Fibroblast of mammary gland (primary cell): ENCODE data around the gene CCDC185.

ENCODE experiments used
- DNase-seq: peaks from one replicate; pipeline ENCODE4 v3.0.0-alpha.2; 2010; ENCODE audit warnings: low read depth
- H3K4me3 ChIP-seq: 2 replicates; pipeline ENCODE4 v1.5.1; 2011; ENCODE audit warnings: low read depth, mild to moderate bottlenecking, low read length, moderate library complexity; ENCODE audit not compliant: control insufficient read depth
- TF ChIP-seq, protein P1 (sequence below): conservative IDR thresholded peaks from 2 replicates; pipeline ENCODE4 v1.5.1; 2011; ENCODE audit warnings: low read depth, low read length, inconsistent platforms; ENCODE audit not compliant: control insufficient read depth, insufficient read depth

Gene CCDC185

DNA sequence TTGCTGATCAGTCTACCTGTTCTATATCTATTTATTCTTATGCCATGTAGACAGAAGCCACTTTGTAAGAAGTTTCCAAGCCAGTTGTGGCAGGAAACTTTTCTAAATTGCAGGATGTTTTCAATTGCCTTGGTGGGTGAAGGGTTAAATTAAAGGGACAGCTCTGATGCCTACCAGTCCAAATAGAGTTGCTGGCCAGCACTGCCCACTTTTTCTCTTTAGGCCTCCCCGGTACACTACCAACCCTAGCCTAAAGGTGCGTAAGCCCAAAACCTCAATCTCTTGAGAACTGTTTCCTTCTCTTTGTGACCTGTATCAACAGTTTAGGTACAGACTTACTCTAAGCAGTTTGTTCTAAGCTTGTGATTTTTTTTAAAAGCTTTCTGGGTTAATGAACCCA lies 44.8 kb upstream of the CCDC185 start:
- no peak for DNase-seq
- TF ChIP-seq, protein P1, sequence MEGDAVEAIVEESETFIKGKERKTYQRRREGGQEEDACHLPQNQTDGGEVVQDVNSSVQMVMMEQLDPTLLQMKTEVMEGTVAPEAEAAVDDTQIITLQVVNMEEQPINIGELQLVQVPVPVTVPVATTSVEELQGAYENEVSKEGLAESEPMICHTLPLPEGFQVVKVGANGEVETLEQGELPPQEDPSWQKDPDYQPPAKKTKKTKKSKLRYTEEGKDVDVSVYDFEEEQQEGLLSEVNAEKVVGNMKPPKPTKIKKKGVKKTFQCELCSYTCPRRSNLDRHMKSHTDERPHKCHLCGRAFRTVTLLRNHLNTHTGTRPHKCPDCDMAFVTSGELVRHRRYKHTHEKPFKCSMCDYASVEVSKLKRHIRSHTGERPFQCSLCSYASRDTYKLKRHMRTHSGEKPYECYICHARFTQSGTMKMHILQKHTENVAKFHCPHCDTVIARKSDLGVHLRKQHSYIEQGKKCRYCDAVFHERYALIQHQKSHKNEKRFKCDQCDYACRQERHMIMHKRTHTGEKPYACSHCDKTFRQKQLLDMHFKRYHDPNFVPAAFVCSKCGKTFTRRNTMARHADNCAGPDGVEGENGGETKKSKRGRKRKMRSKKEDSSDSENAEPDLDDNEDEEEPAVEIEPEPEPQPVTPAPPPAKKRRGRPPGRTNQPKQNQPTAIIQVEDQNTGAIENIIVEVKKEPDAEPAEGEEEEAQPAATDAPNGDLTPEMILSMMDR = no peak
- no peak overlapping the region for H3K4me3 ChIP-seq

DNA sequence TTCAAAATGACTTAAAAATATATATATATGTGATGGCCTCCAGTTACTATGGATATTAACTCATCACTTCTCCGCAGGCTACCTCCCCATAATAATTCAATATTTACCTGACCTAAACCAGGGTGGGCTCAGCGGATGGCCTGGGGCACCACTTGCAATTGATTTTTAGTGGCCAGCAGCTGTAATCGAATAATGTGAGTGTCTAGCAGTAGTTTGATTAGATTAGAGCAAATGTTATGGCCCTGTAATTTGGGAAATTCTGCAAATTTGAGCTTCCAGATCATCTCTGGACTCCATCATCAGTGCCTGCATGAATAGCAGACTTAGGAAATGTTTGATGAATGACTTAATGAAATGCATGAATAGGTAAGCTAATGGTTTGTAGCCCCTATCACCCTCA lies 44.0 kb upstream of the CCDC185 start:
- H3K4me3 ChIP-seq = no peak overlapping the region
- DNase-seq = no peak
- TF ChIP-seq, protein P1 = no peak

DNA sequence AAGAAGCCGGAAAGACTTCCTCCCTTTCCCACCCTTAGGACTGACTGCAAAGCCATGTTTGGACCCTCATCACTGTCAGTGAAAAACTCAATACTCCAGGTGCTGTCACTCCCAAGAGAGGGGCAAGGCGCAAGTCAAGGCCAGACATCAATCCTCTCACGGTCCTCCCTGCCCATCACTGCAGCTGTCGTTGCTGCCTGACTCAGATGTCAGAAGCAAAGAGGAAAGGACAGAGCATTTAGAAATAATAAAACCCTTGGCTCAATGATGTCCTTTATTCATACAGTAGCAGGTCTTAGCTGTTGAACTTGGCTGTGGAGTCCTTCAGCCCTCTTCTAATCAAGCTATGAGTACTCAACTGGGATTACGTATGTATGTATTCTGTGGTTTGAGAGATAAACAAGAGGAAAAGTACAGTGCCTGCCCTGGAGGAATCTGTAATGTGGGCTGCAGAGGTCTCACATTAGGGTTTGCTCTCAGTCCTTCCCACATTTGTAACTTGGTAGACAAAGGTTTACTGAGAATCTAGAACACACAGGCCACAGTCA lies 42.8 kb upstream of the CCDC185 start:
- TF ChIP-seq, protein P1 = no peak
- H3K4me3 ChIP-seq = no peak overlapping the region
- no peak for DNase-seq

DNA sequence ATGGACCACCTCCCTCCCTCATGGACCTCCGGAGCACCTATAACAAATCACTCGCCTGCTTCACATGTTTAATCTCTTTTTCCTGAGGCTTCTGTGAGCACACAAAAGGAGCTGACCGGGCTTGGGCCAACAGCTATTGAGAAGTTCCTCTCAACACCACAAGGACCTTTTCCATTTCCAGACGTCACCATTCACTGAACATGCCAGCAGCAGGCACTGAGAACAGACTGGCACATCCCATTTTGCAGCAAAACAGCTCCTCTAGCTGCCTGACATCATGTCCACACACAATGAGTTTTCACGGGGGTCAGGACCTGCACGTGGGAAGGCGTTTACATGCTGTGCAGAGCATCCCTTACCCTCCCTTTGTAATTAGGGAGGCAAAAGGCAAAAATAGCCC lies 40.3 kb upstream of the CCDC185 start:
- H3K4me3 ChIP-seq = no peak overlapping the region
- no peak for DNase-seq
- TF ChIP-seq, protein P1 = no peak

DNA sequence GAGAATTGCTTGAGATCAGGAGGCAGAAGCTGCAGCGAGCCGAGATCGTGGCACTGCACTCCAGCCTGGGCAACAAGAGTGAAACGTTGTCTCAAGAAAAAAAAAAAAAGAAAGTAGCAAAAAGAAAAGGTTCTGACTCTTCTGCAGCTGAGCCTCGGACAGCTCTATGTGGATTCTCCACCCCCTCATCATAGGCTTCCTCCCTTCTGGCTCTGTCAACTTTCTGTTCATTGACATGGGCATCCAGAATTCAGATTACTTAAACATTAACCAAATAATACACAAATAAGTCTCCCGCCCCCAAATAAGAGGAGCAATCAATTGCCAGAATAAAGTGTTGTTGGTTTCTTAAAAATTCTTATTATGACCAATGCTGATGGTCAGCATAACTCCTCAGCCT lies 39.3 kb upstream of the CCDC185 start:
- H3K4me3 ChIP-seq = no peak overlapping the region
- DNase-seq = no peak
- TF ChIP-seq, protein P1 = no peak

DNA sequence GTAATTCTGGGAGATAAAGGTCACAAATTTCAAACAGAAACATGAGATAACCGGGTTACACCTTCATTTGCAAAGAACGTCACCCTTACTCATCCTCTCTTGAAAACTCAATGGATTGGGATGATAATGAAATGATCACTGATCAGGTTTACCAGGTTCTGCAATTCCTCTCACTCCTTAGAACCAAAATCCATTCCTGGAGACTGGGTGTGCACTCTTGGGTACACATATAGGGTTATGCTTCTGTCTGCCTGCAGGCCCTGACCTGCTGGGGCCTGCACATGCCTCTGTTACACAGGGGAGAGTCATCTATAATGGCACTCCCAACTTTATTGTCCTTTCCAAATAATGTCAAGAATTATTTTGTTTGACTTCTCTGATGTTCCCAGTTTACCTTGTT lies 37.5 kb upstream of the CCDC185 start:
- TF ChIP-seq, protein P1 = no peak
- no peak for DNase-seq

DNA sequence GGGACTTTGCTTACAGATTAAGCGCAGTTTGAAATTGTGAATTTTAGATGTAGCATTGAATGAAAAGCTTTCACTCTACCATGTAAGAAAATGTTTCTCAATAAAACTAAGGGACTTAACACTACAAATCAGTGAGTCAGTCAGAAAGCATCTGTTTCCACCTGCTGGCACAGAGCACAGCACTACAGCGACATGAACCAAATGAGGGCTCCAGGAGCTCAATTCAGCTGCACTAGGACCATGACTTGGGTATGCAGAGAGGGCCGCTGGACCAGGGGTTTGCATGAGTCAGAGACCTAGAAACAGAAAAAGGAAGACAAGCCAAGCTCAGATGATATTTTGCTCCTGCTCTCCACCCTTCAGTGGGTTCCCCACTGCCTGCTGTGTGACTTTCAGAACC lies 34.4 kb upstream of the CCDC185 start:
- no peak overlapping the region for H3K4me3 ChIP-seq
- DNase-seq = no peak
- TF ChIP-seq, protein P1 = no peak

More for the DNA sequence above, 37.5 kb upstream of the CCDC185 start:
- H3K4me3 ChIP-seq = no peak overlapping the region
